ENCODE results near the gene PURB.

- TF ChIP-seq FOS (IDR thresholded peaks at IDR 0.05; ENCODE audit: borderline replicate concordance, extremely low read depth, insufficient read length) = no peak
- TF ChIP-seq CTCF (IDR thresholded peaks at IDR 0.05 in 2 of 3, conservative IDR thresholded peaks at IDR 0.05 in 1 of 3; ENCODE audit: control insufficient read depth in 2 of 3, extremely low read depth in 1 of 3, insufficient read depth in 1 of 3, low read depth in 3 of 3, low read length in 3 of 3) = no peak
- TF ChIP-seq TCF12 (IDR thresholded peaks at IDR 0.05; ENCODE audit: low read depth, low read length) = no peak
- no peak for TF ChIP-seq SIX5 (IDR thresholded peaks at IDR 0.05; ENCODE audit: low read depth, low read length, severe bottlenecking)
- TF ChIP-seq NFIC (IDR thresholded peaks at IDR 0.05; ENCODE audit: low read depth, low read length) = no peak
- no peak for TF ChIP-seq CBX3 (IDR thresholded peaks at IDR 0.05; ENCODE audit: borderline replicate concordance, low read depth)
- TF ChIP-seq ZNF274 (IDR thresholded peaks at IDR 0.05; ENCODE audit: insufficient read depth, insufficient read length) = no peak
- TF ChIP-seq MAX (IDR thresholded peaks at IDR 0.05; ENCODE audit: low read depth, low read length) = no peak
- no peak for TF ChIP-seq POLR2AphosphoS5 (IDR thresholded peaks at IDR 0.05; ENCODE audit: low read length)
Observed at GRCh38 chr7:44849259-44849884, 36.0 kb downstream of the PURB start.
